ENCODE data around the gene TEX54.
A peak's percentile ranks its signal among the peaks of the same experiment; 100 is the strongest.
"Not testable (repeated sequence)": the region's sequence is repeated elsewhere in the genome, so short reads cannot be mapped to it uniquely, and the experiment has no call there.

TEX54 gene

DNA sequence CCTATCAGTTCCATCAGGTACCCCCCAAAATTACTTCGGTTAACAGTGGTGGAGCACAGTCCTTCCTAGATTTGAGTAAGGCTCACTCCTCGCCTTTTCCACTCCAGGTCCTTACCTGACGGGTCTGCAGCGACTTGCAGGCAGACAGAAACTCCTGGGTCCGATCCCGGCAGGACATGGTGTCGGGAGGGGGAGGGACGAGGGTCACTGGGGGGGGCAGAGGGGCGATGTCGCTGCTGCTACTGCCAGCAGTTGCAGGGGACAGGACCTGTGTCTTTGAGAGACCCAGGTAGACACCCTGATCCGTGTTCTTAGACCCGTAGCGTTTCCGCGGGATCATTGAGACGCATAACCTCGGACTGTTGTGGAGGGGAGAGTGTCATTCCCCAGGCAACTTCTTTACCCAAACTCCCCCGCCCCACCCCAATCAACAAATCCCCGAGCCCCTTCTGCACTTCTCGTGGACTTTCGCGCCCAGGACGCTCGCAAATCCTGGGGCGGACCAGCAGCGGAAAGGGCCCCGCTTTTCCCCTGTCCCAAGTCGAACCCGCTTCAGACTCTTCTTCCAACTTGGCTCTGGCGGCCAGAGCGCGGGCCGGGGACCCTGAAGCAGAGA lies 1.6 kb downstream of the TEX54 start:
- no peak for DNase-seq

DNA sequence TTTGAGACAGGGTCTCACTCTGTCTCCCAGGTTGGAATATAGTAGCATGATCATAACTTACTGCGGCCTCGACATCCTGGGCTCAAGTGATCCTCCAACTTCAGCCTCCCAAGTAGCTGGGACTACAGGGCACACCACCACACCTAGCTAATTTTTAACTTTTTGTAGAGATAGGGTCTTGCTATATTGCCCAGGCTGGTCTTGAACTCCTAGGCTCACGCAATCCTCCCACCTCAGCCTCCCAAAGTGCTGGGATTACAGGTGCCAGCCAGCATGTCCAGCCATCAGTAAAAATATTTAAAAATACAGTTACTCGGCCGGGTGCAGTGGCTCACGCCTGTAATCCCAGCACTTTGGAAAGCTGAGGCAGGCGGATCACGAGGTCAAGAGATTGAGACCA lies 4.5 kb downstream of the TEX54 start:
- not testable (repeated sequence) for DNase-seq

DNA sequence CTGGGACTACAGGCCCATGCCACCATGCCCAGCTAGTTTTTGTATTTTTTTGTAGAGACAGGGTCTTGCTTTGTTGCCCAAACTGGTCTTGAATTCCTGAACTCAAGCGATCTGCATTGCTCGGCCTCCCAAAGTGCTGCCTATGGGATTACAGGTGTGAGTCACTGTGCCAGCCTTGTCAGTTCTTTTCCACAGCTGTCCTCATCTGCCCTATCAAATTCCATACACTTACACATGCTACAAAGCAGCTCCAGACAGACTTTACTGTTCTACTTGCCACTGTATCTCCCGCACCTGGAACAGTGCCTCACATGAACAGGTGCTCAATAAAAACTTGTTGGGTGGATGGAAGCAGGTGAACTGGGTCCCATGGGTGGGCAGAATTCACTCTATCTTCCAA lies 9.0 kb downstream of the TEX54 start:
- DNase-seq = no peak

DNA sequence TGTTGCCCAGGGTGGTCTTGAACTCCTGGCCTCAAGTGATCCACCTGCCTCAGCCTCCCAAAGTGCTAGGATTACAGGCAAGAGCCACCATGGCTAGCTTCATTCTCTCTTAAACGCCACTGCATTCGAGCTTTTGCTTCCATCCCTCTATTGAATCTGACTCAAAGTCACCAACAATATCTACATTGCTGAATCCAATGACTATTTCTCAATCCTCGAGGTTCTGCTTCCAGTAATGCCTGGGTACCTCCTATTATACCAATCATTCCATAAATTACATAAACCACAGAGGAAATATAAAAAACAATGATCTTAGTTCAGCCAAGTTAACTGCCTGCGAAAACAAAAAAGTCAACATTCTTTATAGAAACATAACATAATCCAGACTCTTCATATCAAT lies 15.5 kb downstream of the TEX54 start:
- no peak for DNase-seq

DNA sequence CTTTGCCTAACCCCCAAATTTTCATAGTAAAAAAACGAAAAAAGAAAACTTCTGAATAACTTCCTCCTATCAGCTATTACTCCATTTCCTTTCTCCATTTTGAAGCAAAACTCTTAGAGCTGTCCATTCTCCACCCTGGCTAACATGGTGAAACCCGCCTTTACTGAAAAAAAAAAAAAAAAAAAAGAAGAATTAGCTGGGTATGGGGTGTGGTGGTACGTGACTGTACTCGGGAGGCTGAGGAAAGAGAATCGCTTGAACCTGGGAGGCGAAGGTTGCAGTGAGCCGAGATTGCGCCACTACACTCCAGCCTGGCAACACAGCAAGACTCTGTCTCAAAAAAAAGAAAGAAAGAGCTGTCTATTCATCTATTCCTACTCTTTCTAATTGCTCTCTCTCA lies 16.1 kb downstream of the TEX54 start:
- DNase-seq = no peak

DNA sequence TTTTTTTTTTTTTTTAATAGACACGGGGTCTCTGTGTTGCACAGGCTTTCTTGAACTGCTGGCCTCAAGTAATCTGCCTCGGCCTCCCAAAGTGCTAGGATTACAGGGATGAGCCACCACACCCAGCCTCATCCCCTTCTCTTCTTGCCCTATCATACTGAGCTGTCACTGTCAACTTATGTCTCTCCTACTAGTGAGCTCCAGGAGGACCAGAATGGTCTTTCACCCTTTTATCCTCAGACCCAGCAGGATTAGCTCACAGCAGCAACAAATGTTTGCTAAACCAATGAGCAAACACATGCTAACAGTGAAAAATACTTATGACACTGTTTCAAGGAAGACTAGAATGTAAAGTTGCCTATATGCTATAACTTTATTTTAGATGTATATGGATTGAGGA lies 21.0 kb downstream of the TEX54 start:
- no peak for DNase-seq

DNA sequence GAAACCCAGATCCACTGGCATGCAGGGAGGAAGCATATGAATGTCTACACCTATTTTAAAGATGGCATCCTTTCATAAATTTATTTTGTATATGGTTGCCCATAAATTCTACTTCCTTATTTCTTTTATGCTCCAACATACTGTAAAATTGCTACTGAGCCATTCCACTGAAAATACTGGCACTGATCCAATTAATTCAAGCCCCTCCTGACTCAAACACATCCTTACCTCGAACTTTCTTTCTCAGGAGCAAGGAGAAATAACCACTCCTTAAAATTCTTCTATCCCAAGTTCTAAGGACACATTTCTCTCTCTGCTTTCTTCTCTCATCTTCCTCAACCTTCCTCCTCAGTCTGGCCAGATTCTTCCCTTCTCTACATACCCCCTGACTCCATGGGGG lies 21.9 kb downstream of the TEX54 start:
- no peak for DNase-seq

DNA sequence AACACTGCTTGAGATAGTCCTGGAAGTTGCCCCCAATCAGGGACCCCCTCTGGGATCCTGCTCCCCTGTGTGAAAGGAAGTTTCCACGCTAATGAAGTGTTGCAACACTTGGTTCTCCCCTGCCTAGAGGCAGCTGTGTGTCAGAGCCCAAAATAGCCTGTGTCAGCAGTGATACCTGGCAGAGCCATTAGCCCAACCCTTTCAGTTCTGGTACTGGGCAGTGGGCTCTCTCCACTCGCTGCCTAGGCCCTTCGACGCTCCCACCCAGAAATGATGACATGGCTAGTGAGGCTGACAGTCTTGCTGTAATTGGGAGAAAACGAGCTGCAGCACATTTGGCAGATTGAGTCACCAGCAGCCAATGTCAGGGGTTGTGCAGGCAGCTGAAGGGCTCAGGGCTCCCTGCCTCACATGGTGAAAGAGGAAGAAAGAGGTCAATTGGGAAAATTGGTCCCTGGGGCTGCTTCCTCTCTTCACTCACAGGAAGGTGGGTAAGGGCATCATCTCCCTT lies 26.0 kb downstream of the TEX54 start:
- DNase-seq = no peak

DNA sequence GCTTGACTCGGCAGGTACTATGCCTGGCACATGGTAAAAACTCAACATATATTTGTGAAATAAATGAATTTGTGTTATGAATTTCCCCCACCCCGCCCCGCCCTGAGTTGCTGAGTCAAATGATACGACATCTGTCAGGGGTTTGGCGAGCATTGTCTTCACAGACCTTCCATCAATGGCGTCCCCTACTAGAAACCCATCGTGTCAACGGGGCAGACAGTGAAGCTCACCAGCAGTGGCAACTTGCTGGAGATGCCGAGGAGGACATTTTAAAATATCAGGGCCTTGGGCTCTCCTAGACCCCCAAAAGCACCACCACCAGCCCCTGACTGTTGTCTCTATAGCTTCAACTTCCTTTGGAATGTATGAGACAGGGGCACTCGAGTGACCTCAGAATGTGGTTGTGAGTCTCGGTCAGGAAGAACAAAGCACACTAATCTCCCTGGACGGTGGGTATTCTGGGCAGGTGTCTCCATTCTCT lies 26.6 kb downstream of the TEX54 start:
- peak; percentile 36 for DNase-seq

DNA sequence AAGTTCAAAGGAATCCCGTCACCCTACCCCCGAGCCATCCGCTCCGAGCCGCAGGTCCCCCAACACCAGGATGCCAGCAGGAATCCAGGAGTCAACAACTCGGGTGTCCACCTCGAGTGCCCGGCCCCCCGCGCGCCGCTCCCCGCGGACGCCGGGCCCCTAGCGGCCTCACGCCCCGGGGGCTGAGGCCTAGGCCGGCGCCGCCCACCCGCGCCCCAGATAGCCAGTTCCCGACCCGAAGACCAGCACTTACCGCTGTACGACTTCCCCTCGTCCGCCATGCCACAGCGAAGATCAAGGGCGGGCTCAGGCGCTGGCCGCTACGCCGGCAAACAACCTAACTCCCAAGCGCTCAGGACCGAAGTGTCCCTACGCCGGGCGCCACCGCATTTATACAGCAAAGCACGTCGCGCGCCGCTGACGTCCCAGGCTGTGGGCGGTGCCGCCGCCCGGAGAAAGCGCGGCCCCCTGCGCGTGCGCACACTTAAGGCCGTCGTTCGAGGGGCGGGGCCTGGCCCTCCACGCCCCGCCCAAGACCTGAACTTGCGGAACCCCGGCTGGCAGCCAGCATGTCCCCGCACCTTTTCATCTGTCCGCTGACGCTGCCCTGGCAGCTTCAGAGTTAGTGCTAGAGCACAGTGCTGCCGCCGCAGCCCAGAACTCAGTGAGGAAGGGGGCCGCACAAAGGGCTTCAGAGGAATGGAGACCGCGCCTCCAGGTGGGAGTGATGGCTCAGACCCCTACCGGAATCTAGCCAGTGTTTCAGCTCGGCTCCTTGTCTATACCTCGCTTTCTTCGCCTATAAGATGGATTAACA lies 27.4 kb downstream of the TEX54 start, which contains the start of gene NXF1:
NXF1 (minus strand) TSS at position 365 of the 817 bp plus-strand sequence; CDS start at position 281, 84 bp downstream.
- DNase-seq = peak; percentile 95

DNA sequence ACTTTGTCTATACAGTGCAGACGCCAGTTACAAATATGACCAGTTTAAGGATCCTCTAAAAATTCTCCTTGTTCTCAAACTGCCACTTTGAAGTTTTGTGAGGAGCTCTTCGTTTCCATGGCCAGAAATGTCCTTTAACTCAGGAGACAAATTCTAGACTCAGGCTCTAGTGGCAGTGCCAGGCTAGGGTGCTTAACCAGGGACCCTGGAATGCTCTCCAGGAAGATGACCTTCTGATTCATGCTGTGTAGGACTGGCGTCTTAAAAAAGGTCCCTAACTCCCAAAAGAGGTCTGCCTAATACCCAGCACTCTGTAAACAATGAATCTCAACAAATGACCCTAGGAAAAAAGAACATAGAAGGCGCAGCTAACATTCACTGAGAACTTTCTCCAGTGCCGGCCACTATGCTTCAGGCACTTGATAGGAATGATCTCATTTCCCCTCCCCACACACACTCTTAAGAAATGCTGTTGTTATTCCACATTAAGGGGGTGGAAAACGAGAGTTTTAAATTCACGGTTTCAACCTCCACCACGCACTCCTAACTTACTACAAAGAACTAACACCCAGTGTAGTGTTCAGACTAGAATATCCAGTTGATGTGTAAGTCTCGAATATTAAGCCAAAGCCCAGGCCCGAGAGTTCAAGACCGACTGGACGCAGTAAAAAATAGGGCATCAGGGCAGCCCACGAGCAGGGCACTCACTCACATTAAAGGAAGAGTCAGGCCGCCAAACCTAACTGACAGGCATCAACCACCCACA lies 28.1 kb downstream of the TEX54 start:
- no peak for DNase-seq

DNA sequence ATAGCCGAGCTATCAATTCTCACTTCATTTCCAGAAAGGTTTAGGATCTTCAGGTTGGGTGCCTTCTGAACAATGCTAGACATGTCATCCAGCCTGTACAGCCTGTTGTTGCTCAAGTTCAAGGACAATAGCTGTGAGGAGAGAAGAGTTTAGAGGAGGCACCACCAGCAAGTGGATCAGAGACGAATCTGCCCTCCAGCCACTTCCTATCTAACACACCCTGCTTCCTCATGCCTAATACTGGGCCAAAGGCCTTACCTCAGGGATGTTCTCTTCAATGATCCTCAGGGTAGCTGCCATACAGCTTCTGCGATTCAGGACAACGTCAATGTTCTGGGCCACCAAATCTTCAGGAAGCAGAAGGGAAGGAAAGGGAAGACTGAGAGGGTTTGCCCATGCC lies 31.6 kb downstream of the TEX54 start:
- DNase-seq = no peak

DNA sequence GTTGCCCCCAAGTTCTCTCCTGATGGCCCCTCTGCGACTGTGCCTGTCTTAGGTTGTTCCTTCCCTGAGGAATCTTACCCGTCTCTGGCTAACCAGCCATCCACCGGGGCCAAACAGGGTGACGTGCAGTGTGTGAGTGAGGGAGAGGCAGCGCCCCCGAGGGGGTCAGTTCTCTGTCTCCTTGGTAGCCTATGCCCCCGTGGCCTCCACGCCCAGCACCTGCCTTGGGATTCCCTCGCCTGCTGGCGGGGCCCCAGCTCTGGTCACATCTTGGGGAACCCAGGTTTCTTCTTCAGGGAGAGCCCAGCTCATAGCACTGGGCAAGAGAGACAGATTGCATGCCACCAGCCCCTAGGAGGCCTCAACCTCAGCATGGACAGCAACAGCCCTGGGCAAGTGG lies 33.2 kb downstream of the TEX54 start:
- no peak for DNase-seq

DNA sequence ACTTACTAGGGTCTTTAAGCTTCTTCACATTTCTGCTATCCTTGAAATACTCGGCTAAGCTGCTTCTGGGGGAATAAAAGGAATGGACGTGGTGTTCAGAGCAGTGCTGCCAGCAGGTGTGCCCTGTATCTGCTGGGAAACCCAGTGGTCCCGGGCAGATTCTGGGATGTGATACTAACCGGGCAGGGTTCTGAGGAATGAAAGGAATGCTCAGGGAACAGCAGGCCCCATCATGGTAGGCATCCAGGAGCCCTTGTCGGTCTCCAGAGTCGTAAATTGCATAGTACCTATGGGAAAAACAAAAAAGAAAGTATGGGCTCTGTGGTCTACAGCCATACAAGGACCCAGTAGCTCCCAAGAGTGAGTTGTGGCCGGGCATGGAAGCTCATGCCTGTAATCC lies 36.4 kb downstream of the TEX54 start:
- no peak for DNase-seq

DNA sequence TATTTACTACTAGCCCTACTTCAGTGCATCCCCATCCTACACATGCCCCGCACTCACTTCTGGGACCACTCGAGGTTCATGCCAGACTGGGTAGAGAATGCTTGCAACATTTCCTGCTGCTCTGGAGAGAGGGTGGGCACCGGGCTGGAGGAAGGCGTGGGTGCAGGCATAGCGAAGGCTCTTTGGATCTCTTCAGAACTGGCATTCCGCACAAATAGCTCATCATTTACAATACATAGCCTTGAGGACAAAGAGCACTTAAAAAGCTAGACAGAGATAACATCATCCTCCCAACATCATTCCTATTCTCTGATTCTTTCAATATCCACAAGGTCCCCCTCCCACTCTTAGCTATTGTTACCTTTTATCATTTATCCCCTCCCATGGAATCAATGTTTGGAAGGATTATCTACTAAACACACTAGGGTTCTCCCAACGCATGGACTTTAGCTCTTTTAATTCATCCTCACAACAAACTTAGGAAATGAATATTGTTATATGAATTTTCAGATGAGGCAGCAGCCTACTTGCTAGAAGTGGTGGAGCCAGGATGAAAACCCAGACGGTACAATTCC lies 38.4 kb downstream of the TEX54 start:
- DNase-seq = no peak

DNA sequence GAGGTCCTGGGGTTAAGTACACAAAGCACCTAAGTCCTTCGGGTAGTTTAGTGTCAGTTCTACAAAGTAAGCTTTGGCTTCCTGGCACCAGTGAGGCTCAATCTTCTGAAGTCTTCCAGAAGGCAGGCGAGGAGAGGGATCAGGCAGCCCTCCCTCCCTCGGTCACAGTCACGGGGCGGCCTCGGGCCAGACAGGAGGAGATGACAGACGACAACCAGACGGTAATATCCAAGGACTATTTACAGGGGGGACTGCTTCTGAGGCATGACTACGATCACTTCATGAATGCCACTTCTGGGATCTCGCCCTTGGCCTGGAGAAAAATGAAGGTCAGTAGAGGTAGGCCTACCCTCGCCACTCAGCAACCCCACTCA lies 40.5 kb downstream of the TEX54 start:
- no peak for DNase-seq

DNA sequence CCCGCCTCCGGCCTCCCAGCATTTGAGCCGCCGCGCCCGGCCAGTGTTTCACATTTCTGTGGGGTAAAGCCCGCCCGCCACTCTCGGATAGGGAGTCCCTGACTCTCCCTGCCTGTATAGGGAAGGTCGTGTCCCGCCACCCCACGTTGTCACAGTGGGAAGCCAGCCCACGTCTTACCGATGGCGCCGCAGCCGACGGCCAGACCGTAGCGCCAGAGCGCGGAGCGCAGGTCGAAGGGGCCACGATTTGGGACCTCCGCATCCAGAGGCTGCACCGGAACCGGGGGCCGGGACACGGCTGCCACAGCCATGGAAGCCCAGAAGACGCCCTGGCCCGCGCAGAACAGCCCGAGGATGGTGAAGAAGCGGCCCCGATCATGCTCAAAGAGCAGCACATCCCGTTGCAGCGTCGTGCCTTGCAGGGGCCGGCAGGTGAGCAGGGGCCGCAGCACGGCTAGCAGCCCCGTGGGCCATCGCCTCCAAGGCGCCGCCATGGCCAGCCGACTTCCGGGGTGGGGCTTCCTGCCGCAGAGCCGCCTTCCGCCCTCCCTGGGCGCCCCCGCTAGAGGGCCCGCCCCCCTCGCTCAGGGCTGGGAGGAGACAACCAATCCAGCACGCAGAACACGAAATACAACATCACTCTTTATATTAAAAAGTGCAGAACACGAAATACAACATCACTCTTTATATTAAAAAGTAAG lies 41.0 kb downstream of the TEX54 start, which contains the start of gene TMEM223:
TMEM223 (minus strand) TSS at position 506 of the 701 bp plus-strand sequence; CDS start at position 494, 12 bp downstream.
- peak; percentile 93 for DNase-seq

DNA sequence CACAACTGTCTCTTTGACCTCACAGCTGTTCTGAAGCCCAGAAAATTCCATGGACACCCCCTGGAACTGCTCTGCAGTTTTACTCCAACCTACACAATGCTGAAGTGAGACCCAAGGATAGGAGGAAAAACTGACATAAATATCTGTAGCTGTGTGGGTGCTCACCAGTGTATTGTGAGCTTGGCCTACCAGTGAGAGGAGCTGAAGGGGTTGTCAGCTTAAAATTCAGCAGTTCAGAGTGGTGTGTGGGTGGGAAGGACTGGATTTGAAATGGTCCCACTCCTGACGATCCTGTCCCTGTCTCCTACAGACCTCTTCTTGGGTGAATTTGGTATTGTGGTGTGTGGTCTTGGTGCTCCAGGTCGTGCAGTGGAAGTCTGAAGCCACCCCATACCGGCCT lies 43.1 kb downstream of the TEX54 start:
- DNase-seq = no peak

DNA sequence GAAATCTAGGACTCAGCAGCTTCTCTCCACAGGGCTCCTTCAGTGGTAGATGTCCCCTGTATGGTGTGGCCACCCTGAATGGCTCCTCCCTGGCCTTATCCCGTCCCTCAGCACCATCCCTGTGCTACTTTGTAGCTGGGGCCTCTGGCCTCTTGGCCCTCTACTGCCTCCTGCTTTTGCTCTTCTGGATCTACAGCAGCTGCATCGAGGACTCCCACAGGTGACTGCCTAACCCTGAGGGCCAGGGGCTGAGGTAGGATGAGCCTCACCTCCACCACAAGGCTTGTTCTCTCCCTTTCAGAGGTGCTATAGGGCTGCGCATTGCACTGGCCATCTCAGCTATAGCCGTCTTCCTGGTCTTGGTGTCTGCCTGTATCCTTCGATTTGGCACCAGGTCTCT lies 43.6 kb downstream of the TEX54 start:
- no peak for DNase-seq

DNA sequence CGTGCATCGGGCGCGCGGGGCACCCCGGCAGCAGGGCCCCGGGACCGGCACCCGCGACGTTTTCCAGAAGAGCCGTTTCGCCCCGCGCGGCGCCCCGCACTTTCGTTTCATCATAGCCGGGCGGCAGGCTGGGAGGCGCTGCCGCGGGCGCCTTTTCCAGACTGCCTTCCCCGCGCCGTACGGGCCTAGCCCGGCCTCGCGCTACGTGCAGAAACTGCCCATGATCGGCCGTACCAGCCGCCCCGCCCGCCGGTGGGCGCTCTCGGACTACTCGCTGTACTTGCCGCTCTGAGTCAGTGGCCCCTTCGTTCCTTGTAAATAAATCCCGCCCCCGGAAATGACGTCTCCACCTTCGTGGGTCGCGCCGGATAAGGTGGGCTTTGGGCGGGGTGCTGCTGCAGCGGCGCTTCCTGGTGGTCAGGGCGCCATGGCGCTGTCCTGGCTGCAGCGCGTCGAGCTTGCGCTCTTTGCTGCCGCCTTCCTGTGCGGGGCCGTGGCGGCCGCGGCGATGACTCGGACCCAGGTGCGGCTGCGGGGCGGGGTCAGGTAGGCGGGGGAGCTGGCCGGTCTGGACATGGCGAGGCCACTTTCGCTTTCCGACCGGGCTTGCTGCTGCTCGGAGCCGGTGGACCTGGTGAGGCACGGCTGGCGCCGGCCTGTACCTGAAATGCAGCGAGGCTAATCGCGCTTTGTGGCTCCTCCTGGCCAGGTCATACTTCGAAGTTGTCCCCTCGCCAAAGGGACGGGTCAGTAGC lies 45.5 kb downstream of the TEX54 start, which contains the start of gene TMEM179B:
TMEM179B (plus strand) TSS at position 398 of the 755 bp plus-strand sequence; CDS start at position 428, 30 bp downstream.
- peak; percentile 97 for DNase-seq

DNA sequence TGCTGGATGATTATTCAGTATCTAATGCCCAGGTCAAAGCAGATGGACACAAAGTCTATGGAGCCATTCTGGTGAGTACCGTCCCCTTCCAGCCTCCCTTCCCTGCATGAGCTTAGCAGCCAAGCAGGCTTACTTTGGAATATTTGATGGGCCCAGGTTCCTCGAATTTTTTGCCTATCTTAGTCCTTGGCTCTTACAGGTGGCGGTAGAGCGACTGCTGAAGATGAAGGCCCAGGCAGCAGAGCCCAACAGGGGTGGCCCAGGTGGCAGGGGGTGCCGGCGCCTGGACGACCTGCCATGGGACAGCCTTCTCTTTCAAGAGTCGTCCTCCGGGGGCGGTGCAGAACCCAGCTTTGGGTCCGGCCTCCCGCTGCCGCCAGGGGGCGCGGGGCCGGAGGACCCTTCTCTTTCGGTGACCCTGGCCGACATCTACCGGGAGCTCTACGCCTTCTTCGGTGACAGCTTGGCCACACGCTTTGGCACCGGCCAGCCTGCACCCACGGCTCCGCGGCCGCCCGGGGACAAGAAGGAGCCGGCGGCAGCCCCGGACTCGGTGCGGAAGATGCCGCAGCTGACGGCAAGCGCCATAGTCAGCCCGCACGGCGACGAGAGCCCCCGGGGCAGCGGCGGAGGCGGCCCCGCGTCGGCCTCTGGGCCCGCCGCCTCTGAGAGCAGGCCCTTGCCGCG lies 46.2 kb downstream of the TEX54 start:
- peak; percentile 87 for DNase-seq

Measured in activated naive CD4-positive, alpha-beta T cell treated with Interleukin-2 at 50 U/mL for 16 hours (primary cell).